Ovary (tissue), 3 donors: ENCODE measurements around the gene RPL36A.
A peak's percentile ranks its signal among the peaks of the same experiment; 100 is the strongest.

Experiments used
- CTCF ChIP-seq, 3 donors: fragments of 450-650 bp in 2 of 3; fragments of 200-600 bp in 1 of 3; IDR thresholded peaks; one replicate each; pipeline versions ENCODE4 v1.5.1 to v1.8.0; 2016 to 2022; ENCODE audit warnings: antibody characterized with exemption in 3 of 3, mild to moderate bottlenecking in 1 of 3
- EP300 ChIP-seq: sonication (generic); formaldehyde crosslinking; IDR thresholded peaks from one replicate; pipeline ENCODE4 v1.6.1; 2017; ENCODE audit warnings: antibody characterized with exemption
- donor health status: DM: no; HTN: no; CAD: no.

GRCh38 chrX:101390664-101391525 is at the start of gene RPL36A:
- peak; percentile 48 to 52 (median 49) for TF ChIP-seq CTCF (IDR thresholded peaks at IDR 0.05)
- TF ChIP-seq EP300, result no peak
